ENCODE data around the gene JAK1. TPM values are rescaled to one million over a fixed set of nuclear protein-coding genes. Genes with fewer than 3 reads are reported as not detected.

The JAK1 gene
- total RNA-seq, 1 experiment from 2014 or later, result 58.9 TPM

- DNase-seq, result no peak
- Histone ChIP-seq H3K27me3 (no peaks in the 10 kb centered on the region), H3K9me3 (no peaks in the 10 kb centered on the region), H3K36me3 (peaks cover 27% of the 10 kb centered on the region), H3K4me3 (no peak overlapping the region)
Observed at GRCh38 chr1:64874666-64875065, 91.7 kb downstream of the JAK1 start.

GRCh38 chr1:64873576-64873975 lies 92.8 kb downstream of the JAK1 start:
- DNase-seq, result no peak
- H3K9me3 ChIP-seq, result no peaks in the 10 kb centered on the region
- peaks cover 31% of the 10 kb centered on the region for H3K36me3 ChIP-seq
- no peaks in the 10 kb centered on the region for H3K27me3 ChIP-seq
- no peak overlapping the region for H3K4me3 ChIP-seq

- Histone ChIP-seq H3K27me3 (no peaks in the 10 kb centered on the region), H3K4me3 (no peak overlapping the region), H3K36me3 (peaks cover 33% of the 10 kb centered on the region), H3K9me3 (no peaks in the 10 kb centered on the region)
- no peak for DNase-seq
Observed at GRCh38 chr1:64872067-64872466, 94.3 kb downstream of the JAK1 start.

- no peak for DNase-seq
- H3K9me3 ChIP-seq, result no peaks in the 10 kb centered on the region
- H3K36me3 ChIP-seq, result peaks cover 37% of the 10 kb centered on the region
- no peaks in the 10 kb centered on the region for H3K27me3 ChIP-seq
- no peak overlapping the region for H3K4me3 ChIP-seq
Observed at GRCh38 chr1:64871256-64871655, 95.1 kb downstream of the JAK1 start.

GRCh38 chr1:64867266-64867665 lies 99.1 kb downstream of the JAK1 start:
- H3K9me3 ChIP-seq, result no peaks in the 10 kb centered on the region
- no peaks in the 10 kb centered on the region for H3K27me3 ChIP-seq
- H3K36me3 ChIP-seq, result peaks cover 36% of the 10 kb centered on the region
- no peak for DNase-seq
- no peak overlapping the region for H3K4me3 ChIP-seq

- H3K9me3 ChIP-seq, result no peaks in the 10 kb centered on the region
- no peak for DNase-seq
- no peaks in the 10 kb centered on the region for H3K27me3 ChIP-seq
- no peak overlapping the region for H3K4me3 ChIP-seq
- H3K36me3 ChIP-seq, result peaks cover 32% of the 10 kb centered on the region
Observed at GRCh38 chr1:64866689-64867088, 99.7 kb downstream of the JAK1 start.

- H3K4me3 ChIP-seq, result no peak overlapping the region
- no peaks in the 10 kb centered on the region for H3K27me3 ChIP-seq
- H3K36me3 ChIP-seq, result peaks cover 36% of the 10 kb centered on the region
- no peak for DNase-seq
- H3K9me3 ChIP-seq, result no peaks in the 10 kb centered on the region
Observed at GRCh38 chr1:64865105-64865757, 101.1 kb downstream of the JAK1 start.

- H3K27me3 ChIP-seq, result no peaks in the 10 kb centered on the region
- H3K36me3 ChIP-seq, result peaks cover 35% of the 10 kb centered on the region
- H3K9me3 ChIP-seq, result no peaks in the 10 kb centered on the region
- no peak overlapping the region for H3K4me3 ChIP-seq
- no peak for DNase-seq
Observed at GRCh38 chr1:64864018-64864940, 102.1 kb downstream of the JAK1 start.

GRCh38 chr1:64861611-64862010 lies 104.7 kb downstream of the JAK1 start:
- Histone ChIP-seq H3K27me3 (no peaks in the 10 kb centered on the region), H3K36me3 (peaks cover 33% of the 10 kb centered on the region), H3K4me3 (no peak overlapping the region), H3K9me3 (no peaks in the 10 kb centered on the region)
- DNase-seq, result no peak

- no peak overlapping the region for H3K4me3 ChIP-seq
- H3K9me3 ChIP-seq, result no peaks in the 10 kb centered on the region
- no peak for DNase-seq
- H3K27me3 ChIP-seq, result no peaks in the 10 kb centered on the region
- H3K36me3 ChIP-seq, result peaks cover 23% of the 10 kb centered on the region
Observed at GRCh38 chr1:64857347-64857746, 109.0 kb downstream of the JAK1 start.

- no peaks in the 10 kb centered on the region for H3K9me3 ChIP-seq
- no peak for DNase-seq
- no peak overlapping the region for H3K4me3 ChIP-seq
- peaks cover 23% of the 10 kb centered on the region for H3K36me3 ChIP-seq
- H3K27me3 ChIP-seq, result no peaks in the 10 kb centered on the region
Observed at GRCh38 chr1:64856553-64856952, 109.8 kb downstream of the JAK1 start.

- no peak for DNase-seq
- H3K27me3 ChIP-seq, result no peaks in the 10 kb centered on the region
- H3K36me3 ChIP-seq, result peaks cover 19% of the 10 kb centered on the region
Observed at GRCh38 chr1:64855557-64855956, 110.8 kb downstream of the JAK1 start.

GRCh38 chr1:64854674-64855073 lies 111.7 kb downstream of the JAK1 start:
- DNase-seq, result no peak
- Histone ChIP-seq H3K36me3 (peaks cover 17% of the 10 kb centered on the region), H3K4me3 (no peak overlapping the region), H3K27me3 (no peaks in the 10 kb centered on the region), H3K9me3 (no peaks in the 10 kb centered on the region)

More at GRCh38 chr1:64855557-64855956, 110.8 kb downstream of the JAK1 start:
- no peak overlapping the region for H3K4me3 ChIP-seq
- H3K9me3 ChIP-seq, result no peaks in the 10 kb centered on the region

- H3K4me3 ChIP-seq, result no peak overlapping the region
- H3K9me3 ChIP-seq, result no peaks in the 10 kb centered on the region
- no peak for DNase-seq
- no peaks in the 10 kb centered on the region for H3K27me3 ChIP-seq
- peaks cover 5% of the 10 kb centered on the region for H3K36me3 ChIP-seq
Observed at GRCh38 chr1:64851664-64852063, 114.7 kb downstream of the JAK1 start.

- DNase-seq, result no peak
- Histone ChIP-seq H3K4me3 (no peak overlapping the region), H3K9me3 (no peaks in the 10 kb centered on the region), H3K27me3 (no peaks in the 10 kb centered on the region), H3K36me3 (peaks cover 8% of the 10 kb centered on the region)
Observed at GRCh38 chr1:64850846-64851245, 115.5 kb downstream of the JAK1 start.

- H3K27me3 ChIP-seq, result no peaks in the 10 kb centered on the region
- peaks cover 6% of the 10 kb centered on the region for H3K36me3 ChIP-seq
- no peak for DNase-seq
- no peaks in the 10 kb centered on the region for H3K9me3 ChIP-seq
- H3K4me3 ChIP-seq, result no peak overlapping the region
Observed at GRCh38 chr1:64849942-64850341, 116.4 kb downstream of the JAK1 start.

- Histone ChIP-seq H3K9me3 (no peaks in the 10 kb centered on the region), H3K27me3 (no peaks in the 10 kb centered on the region), H3K4me3 (no peak overlapping the region), H3K36me3 (peaks cover 10% of the 10 kb centered on the region)
- no peak for DNase-seq
Observed at GRCh38 chr1:64848803-64849202, 117.5 kb downstream of the JAK1 start.

GRCh38 chr1:64848136-64848535 lies 118.2 kb downstream of the JAK1 start:
- Histone ChIP-seq H3K9me3 (no peaks in the 10 kb centered on the region), H3K4me3 (no peak overlapping the region), H3K27me3 (no peaks in the 10 kb centered on the region), H3K36me3 (peaks cover 12% of the 10 kb centered on the region)
- DNase-seq, result no peak
